Ovary (tissue), 9 donors: Measurements from ENCODE around the gene JMJD6. TPM values are rescaled to one million over a fixed set of nuclear protein-coding genes. Genes with fewer than 3 reads are reported as not detected.

Experiments
- DNase-seq, 5 donors: peaks; one replicate each; pipeline ENCODE4 v3.0.0-alpha.2; 2019 to 2020
- H3K27ac ChIP-seq, 2 donors: fragments of 200-600 bp; one replicate each; pipeline versions ENCODE4 v1.5.1 to v1.8.0; 2019 to 2022
- H3K27me3 ChIP-seq: fragments of 200-600 bp; one replicate; pipeline ENCODE4 v1.8.0; 2022
- H3K36me3 ChIP-seq: fragments of 200-600 bp; sonication (generic); one replicate; pipeline ENCODE4 v1.5.1; 2019
- H3K4me1 ChIP-seq: one replicate; pipeline ENCODE4 v1.8.1; 2013; ENCODE audit warnings: mild to moderate bottlenecking, moderate library complexity; ENCODE audit not compliant: insufficient read depth
- H3K4me3 ChIP-seq: fragments of 200-600 bp; sonication (generic); one replicate; pipeline ENCODE4 v1.5.1; 2017
- H3K9me3 ChIP-seq, 2 donors: fragments of 200-600 bp in 1 of 2; sonication (generic) in 1 of 2; one replicate each; pipeline versions ENCODE4 v1.5.1 to v1.8.1; 2013 to 2019; ENCODE audit warnings: mild to moderate bottlenecking in 1 of 2, moderate library complexity in 1 of 2
- CTCF ChIP-seq, 3 donors: fragments of 450-650 bp in 2 of 3; fragments of 200-600 bp in 1 of 3; IDR thresholded peaks; one replicate each; pipeline versions ENCODE4 v1.5.1 to v1.8.0; 2016 to 2022; ENCODE audit warnings: antibody characterized with exemption in 3 of 3, mild to moderate bottlenecking in 1 of 3
- EP300 ChIP-seq: sonication (generic); formaldehyde crosslinking; IDR thresholded peaks from one replicate; pipeline ENCODE4 v1.6.1; 2017; ENCODE audit warnings: antibody characterized with exemption
- POLR2A ChIP-seq: fragments of 450-650 bp; IDR thresholded peaks from one replicate; pipeline ENCODE4 v1.6.1; 2017; ENCODE audit warnings: antibody characterized with exemption, mild to moderate bottlenecking, moderate library complexity
- WGBS, 3 donors: extraction: QIAGEN DNeasy Blood & Tissue Kit in 1 of 3; methylation state at CpG; one replicate each; pipeline versions ENCODE4 v1.1.5 to v1.1.7; 2013 to 2017; 5-methylcytosine and 5-hydroxymethylcytosine counted together
- intact Hi-C, 4 donors: fragments of 100-400 bp; cut with DNase I; formaldehyde crosslinking; loops; one replicate each; pipeline versions ENCODE4 v1.11.0 to v1.15.1; 2022 to 2023
- polyA plus RNA-seq, 2 donors: library from polyadenylated mRNA; stranded (reverse); fragments of 200-250 nt in 1 of 2; fragments of 350-450 nt in 1 of 2; fragmentation: Illumina TruSeq in 1 of 2; extraction: RNeasy Lipid Tissue Mini Kit (QIAGEN cat#74804) in 1 of 2; gene quantifications; one replicate each; pipeline ENCODE4 v1.2.3, GENCODE V29; 2013 to 2014
- total RNA-seq, 7 donors: library from RNA; depleted of rRNA in 2 of 7; stranded (reverse); fragments of >200 nt in 2 of 7; fragmentation: NEBNext Ultra II Directional in 3 of 7; extraction: Animal tissue kit (Norgen Biotek cat#: 25700) in 3 of 7; gene quantifications; one replicate each; pipeline versions ENCODE4 v1.1.0 to v1.2.4, GENCODE V29; 2016 to 2023
- donor health status: DM: no; HTN: no; CAD: no; lungs with moderate emphysema.
- donor health status: DM: no; HTN: no; CAD: no.
- donor health status: Bipolar disorder and iron deficiency.
- donor health status: DM: yes; HTN: yes; CAD: no.
- donor health status: DM: no; HTN: no; CAD: no.
- donor health status: DM: yes; HTN: yes; CAD: no.

The JMJD6 gene
- total and polyA plus RNA-seq, 9 donors, result 19.5 to 49.8 (median 28.3) TPM

DNA sequence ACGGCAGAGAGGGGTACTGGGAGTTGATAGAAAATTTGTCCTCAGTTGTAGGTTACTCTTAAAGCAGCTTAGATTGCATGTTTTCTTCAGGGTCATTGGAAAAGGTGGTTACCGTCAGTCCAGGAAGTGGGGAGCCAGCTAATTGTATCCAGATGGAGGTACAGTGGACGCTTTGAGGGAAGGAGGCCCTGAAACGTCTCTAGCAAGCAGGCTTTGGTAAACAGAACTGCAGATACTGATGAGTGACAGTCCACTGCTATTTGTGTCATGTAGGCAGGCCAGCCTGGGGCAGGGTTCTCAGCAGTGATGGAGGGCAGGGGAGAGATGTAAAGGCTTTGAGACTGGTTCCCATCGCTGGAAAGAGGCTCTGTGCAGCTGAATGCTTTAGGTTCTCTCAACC is 52.7 kb downstream of the JMJD6 start:
- Histone ChIP-seq H3K36me3 (no peaks in the 10 kb centered on the region), H3K4me3 (no peak overlapping the region), H3K27ac (no peak overlapping the region), H3K9me3 (no peaks in the 10 kb centered on the region), H3K27me3 (no peaks in the 10 kb centered on the region), H3K4me1 (peaks cover 8% of the 10 kb centered on the region)
- intact Hi-C loops, result loop anchor here in 1 of 4 donors (10.0 kb wide), 1 partner anchor 51 kb away; the partner anchor contains the start of genes JMJD6 and METTL23
- no peak for DNase-seq
- TF ChIP-seq CTCF (IDR thresholded peaks at IDR 0.05) (no peak), POLR2A (no peak), EP300 (no peak)
- WGBS, 3 donors, result 65 to 69% (median 68%) methylated on average over 5 of the region's 5 CpGs

- Histone ChIP-seq H3K9me3 (no peaks in the 10 kb centered on the region), H3K4me3 (no peak overlapping the region), H3K27me3 (no peaks in the 10 kb centered on the region), H3K27ac (no peak overlapping the region), H3K36me3 (no peaks in the 10 kb centered on the region), H3K4me1 (peaks cover 11% of the 10 kb centered on the region)
- intact Hi-C loops, result loop anchor here in 1 of 4 donors (10.0 kb wide), 1 partner anchor 52 kb away; the partner anchor contains the start of genes JMJD6 and METTL23
- no peak for DNase-seq
- WGBS, 3 donors, result 83 to 95% (median 91%) methylated on average over 3 of the region's 3 CpGs
- no peak for TF ChIP-seq EP300
Measured at GRCh38 chr17:76672892-76673291, 53.5 kb downstream of the JMJD6 start.

GRCh38 chr17:76672270-76672851 is 54.0 kb downstream of the JMJD6 start:
- peaks cover 12% of the 10 kb centered on the region for H3K4me1 ChIP-seq
- no peaks in the 10 kb centered on the region for H3K36me3 ChIP-seq
- no peaks in the 10 kb centered on the region for H3K9me3 ChIP-seq
- DNase-seq, result no peak
- TF ChIP-seq CTCF (IDR thresholded peaks at IDR 0.05) (no peak), POLR2A (no peak), EP300 (no peak)
- H3K4me3 ChIP-seq, result peak overlapping the region; percentile 77
- WGBS, 3 donors, result 24 to 46% (median 39%) methylated on average over 13 of the region's 13 CpGs
- H3K27me3 ChIP-seq, result no peaks in the 10 kb centered on the region
- H3K27ac ChIP-seq, result peak overlapping the region; percentile 4 to 73
- intact Hi-C loops, result loop anchor here in 1 of 4 donors (10.0 kb wide), 1 partner anchor 52 kb away; the partner anchor contains the start of genes JMJD6 and METTL23

- no peaks in the 10 kb centered on the region for H3K9me3 ChIP-seq
- no peaks in the 10 kb centered on the region for H3K27me3 ChIP-seq
- DNase-seq, result no peak
- intact Hi-C loops, result loop anchor here in 1 of 4 donors (10.0 kb wide), 1 partner anchor 53 kb away; the partner anchor contains the start of genes JMJD6 and METTL23
- H3K36me3 ChIP-seq, result no peaks in the 10 kb centered on the region
- H3K4me1 ChIP-seq, result peaks cover 12% of the 10 kb centered on the region
- H3K27ac ChIP-seq, result peak overlapping the region; percentile 4 to 73
- peak overlapping the region; percentile 77 for H3K4me3 ChIP-seq
- TF ChIP-seq CTCF (IDR thresholded peaks at IDR 0.05) (peak in 1 of 3 donors; percentile 43), EP300 (no peak), POLR2A (peak; percentile 7)
- 0 to 1% (median 0%) methylated on average over 19 of the region's 19 CpGs for WGBS, 3 donors
Measured at GRCh38 chr17:76671912-76672262, 54.5 kb downstream of the JMJD6 start.
